HT1080 (cell line): ENCODE results near the gene TEAD2. TPM values are rescaled to one million over a fixed set of nuclear protein-coding genes. Genes with fewer than 3 reads are reported as not detected.

ENCODE experiments used
- DNase-seq: peaks from one replicate; pipeline ENCODE4 v3.0.0-alpha.2; 2015; ENCODE audit warnings: low read depth
- polyA plus RNA-seq, 2 experiments: library from polyadenylated mRNA; depleted of rRNA; stranded (reverse); fragments of >200 nt; gene quantifications; 2 replicates each; pipeline ENCODE4 v1.2.3, GENCODE V29; 2015
- total RNA-seq: library from RNA; depleted of rRNA; stranded (reverse); fragments of >200 nt; shearing (Covaris generic); gene quantifications from 2 replicates; pipeline ENCODE4 v1.2.3, GENCODE V29; 2014; rRNA removed

The TEAD2 gene
- total RNA-seq, result 6.5 and 7.6 TPM in 2 replicates
- 1.9 and 2.2 TPM in 2 replicates for polyA plus RNA-seq (2015; cell fraction: cytosol; rRNA removed)
- polyA plus RNA-seq (2015; cell fraction: nucleus; rRNA removed), result 1.5 and 1.6 TPM in 2 replicates

- no peak for DNase-seq
Measured at GRCh38 chr19:49362048-49362928, at the start of gene TEAD2. TSS of gene TEAD2 (minus strand) at chr19:49362416. CDS start at chr19:49360075, 2,341 bp downstream.

GRCh38 chr19:49411681-49412326 lies 49.6 kb upstream of the TEAD2 start:
- no peak for DNase-seq

- no peak for DNase-seq
Measured at GRCh38 chr19:49409441-49410029, 47.3 kb upstream of the TEAD2 start.

GRCh38 chr19:49408816-49409440 lies 46.7 kb upstream of the TEAD2 start:
- no peak for DNase-seq

DNA sequence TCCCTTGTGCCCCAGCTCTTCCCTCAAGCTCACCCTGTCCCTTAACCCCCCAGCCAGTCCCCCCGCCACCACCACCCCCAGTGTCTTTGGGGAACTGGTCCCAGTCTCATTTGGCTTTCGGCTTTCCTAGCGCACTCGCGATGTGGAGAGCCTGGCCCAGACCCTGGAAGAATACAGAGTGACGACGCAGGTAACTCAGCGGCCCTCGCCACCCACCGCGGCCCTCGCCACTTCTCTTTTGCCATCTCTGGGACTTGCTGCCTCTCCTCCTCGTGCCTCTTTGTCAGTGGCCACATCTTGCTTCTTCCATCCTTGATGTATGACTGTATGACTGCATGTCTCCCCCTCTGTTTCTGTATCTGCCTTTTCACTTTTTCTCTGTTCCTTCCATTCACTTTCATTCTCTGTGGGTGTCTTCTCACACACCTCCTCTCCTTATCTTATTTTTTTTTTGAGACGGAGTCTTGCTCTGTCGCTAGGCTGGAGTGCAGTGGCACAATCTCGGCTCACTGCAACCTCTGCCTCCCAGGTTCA lies 45.3 kb upstream of the TEAD2 start:
- DNase-seq, result no peak

GRCh38 chr19:49407079-49407478 lies 44.9 kb upstream of the TEAD2 start:
- DNase-seq, result no peak

GRCh38 chr19:49403404-49404187 lies 41.4 kb upstream of the TEAD2 start:
- DNase-seq, result peak; percentile 68

DNA sequence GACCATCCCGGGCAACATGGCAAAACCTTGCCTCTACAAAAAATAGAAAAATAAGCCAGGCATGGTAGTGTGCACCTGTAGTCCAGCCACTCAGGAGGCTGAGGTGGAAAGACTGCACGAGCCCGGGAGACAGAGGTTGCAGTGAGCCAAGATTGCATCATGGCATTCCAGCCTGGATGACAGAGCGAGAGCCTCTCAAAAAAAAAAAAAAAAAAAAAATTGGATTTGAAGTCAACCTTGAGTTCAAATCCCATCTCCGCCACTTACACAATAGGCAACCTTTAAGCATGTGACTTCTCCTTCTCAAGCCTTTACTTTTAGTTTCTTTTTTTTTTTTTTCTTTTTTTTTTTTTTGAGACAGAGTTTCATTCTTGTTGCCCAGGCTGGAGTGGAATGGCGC lies 37.8 kb upstream of the TEAD2 start:
- no peak for DNase-seq

DNA sequence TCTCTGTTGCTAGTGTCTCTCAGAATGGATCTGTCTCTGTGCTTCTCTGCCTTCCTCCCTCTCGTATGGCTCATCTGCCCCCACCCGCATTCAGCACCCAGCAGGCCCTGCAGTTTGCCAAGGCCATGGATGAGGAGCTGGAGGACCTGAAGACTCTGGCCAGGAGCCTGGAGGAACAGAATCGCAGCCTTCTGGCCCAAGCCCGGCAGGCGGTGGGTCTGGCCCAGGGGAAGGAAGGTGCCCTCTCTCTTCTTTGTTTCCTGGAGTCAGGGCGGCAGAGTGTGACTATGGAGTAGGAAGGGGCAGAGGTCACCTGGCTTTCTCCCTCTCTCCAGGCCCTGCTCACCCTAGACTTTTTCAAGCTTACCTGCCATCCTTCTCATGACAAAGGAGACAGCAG lies 36.7 kb upstream of the TEAD2 start:
- no peak for DNase-seq

DNA sequence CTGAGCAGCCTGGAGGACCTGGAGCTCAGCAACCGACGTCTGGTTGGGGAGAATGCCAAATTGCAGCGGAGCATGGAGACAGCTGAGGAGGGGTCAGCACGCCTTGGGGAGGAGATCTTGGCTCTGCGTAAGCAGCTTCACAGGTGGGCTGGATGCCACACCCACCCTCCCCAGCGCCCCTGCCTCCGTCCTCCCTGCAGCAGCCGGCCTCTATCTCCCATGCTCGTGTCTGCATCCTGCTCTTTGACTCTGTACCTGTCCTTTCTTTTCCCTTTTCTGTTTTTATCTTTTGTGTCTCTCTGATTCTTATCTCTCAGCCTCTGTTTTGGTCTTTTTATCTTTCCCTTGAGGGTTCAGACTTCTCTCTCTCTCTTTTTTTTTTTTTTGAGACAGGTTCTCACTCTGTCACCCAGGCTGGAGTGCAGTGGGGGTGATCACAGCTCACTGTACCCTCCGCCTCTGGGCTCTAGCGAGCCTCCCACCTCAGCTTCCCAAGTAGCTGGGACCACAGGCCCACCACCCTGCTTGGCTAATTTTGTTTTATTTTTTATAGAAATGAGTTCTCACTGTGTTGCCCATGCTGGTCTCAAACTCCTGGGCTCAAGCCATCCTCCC lies 35.9 kb upstream of the TEAD2 start:
- DNase-seq, result no peak

GRCh38 chr19:49396738-49397505 lies 34.7 kb upstream of the TEAD2 start:
- DNase-seq, result no peak

- DNase-seq, result no peak
Measured at GRCh38 chr19:49395581-49396407, 33.6 kb upstream of the TEAD2 start.

- DNase-seq, result no peak
Measured at GRCh38 chr19:49393881-49394280, 31.7 kb upstream of the TEAD2 start.

- peak; percentile 62 for DNase-seq
Measured at GRCh38 chr19:49391581-49392399, 29.6 kb upstream of the TEAD2 start.

GRCh38 chr19:49390929-49391359 lies 28.7 kb upstream of the TEAD2 start:
- DNase-seq, result no peak

- no peak for DNase-seq
Measured at GRCh38 chr19:49390131-49390928, 28.1 kb upstream of the TEAD2 start.

GRCh38 chr19:49389406-49389805 lies 27.2 kb upstream of the TEAD2 start:
- DNase-seq, result no peak
